ENCODE data around the gene NANS.
"Not testable (repeated sequence)": the region's sequence is repeated elsewhere in the genome, so short reads cannot be mapped to it uniquely, and the experiment has no call there.

NANS gene

GRCh38 chr9:98039607-98040017 lies 16.9 kb upstream of the NANS start:
- no peak for DNase-seq

GRCh38 chr9:98040212-98040611 lies 16.3 kb upstream of the NANS start:
- no peak for DNase-seq

- no peak for DNase-seq
These were observed 12.6 kb upstream of the NANS start for GRCh38 chr9:98043915-98044314.

GRCh38 chr9:98045234-98046179 lies 11.0 kb upstream of the NANS start:
- DNase-seq, result peak; percentile 7

- DNase-seq, result no peak
These were observed 10.4 kb upstream of the NANS start for GRCh38 chr9:98046180-98046543.

GRCh38 chr9:98047002-98047401 lies 9.5 kb upstream of the NANS start:
- DNase-seq, result no peak

- DNase-seq, result no peak
These were observed 7.1 kb upstream of the NANS start for GRCh38 chr9:98049288-98050072.

GRCh38 chr9:98050351-98050750 lies 6.2 kb upstream of the NANS start:
- DNase-seq, result no peak

GRCh38 chr9:98054376-98054951 lies 2.1 kb upstream of the NANS start:
- no peak for DNase-seq

GRCh38 chr9:98057138-98057799 lies 737 bp downstream of the NANS start:
- DNase-seq, result no peak

GRCh38 chr9:98062161-98062560 lies 5.6 kb downstream of the NANS start:
- DNase-seq, result no peak

- DNase-seq, result no peak
These were observed 8.3 kb downstream of the NANS start for GRCh38 chr9:98064623-98065392.

- DNase-seq, result no peak
These were observed 9.7 kb downstream of the NANS start for GRCh38 chr9:98066235-98066634.

GRCh38 chr9:98067184-98067583 lies 10.7 kb downstream of the NANS start:
- no peak for DNase-seq

GRCh38 chr9:98069551-98069950 lies 13.0 kb downstream of the NANS start:
- DNase-seq, result no peak

- DNase-seq, result no peak
These were observed 14.2 kb downstream of the NANS start for GRCh38 chr9:98070704-98071103.

GRCh38 chr9:98071737-98072136 lies 15.2 kb downstream of the NANS start:
- DNase-seq, result no peak

GRCh38 chr9:98074115-98074990 lies 17.8 kb downstream of the NANS start:
- peak; percentile 59 for DNase-seq

GRCh38 chr9:98075332-98075805 lies 18.8 kb downstream of the NANS start:
- DNase-seq, result no peak

- not testable (repeated sequence) for DNase-seq
These were observed 20.0 kb downstream of the NANS start for GRCh38 chr9:98076514-98076890.

- DNase-seq, result no peak
These were observed 22.4 kb downstream of the NANS start for GRCh38 chr9:98078895-98079294.
